K562 (cell line): ENCODE measurements around the gene SUSD5. TPM values are rescaled to one million over a fixed set of nuclear protein-coding genes. Genes with fewer than 3 reads are reported as not detected.

ENCODE experiments used
- ATAC-seq: fragments of 200-7000 bp; cut with Tn5 transposase; 3 replicates; pipeline ENCODE4 v1.9.1; 2020; ENCODE audit warnings: moderate library complexity
- BruUV-seq: library from RNA; stranded (reverse); fragments of 400-500 nt; replicated peaks from 2 replicates; lab custom pipeline; 2021; lab: Mats Ljungman, UMichigan
- CTCF ChIA-PET: fragments of 300-600 bp; formaldehyde crosslinking; extraction: SDS; loops from one replicate; lab custom pipeline; 2021; ENCODE audit warnings: low intra/inter-chr PET ratio; lab: Yijun Ruan, JAX
- POLR2A ChIA-PET: fragments of 300-600, 350-650 bp; sonication (Branson Sonifier 250); formaldehyde crosslinking; extraction: SDS; loops from one replicate; lab custom pipeline; 2021; ENCODE audit warnings: antibody characterized with exemption, inconsistent platforms; lab: Yijun Ruan, JAX
- DNase-seq, 4 experiments: peaks; one replicate each; pipeline versions ENCODE4 v3.0.0 to v3.0.0-alpha.2; 2011 to 2018; ENCODE audit warnings: low spot score in 3 of 4, mixed read lengths in 3 of 4; ENCODE audit errors: extremely low read depth in 1 of 4
- FAIRE-seq: peaks from 2 replicates; lab custom pipeline; 2011; peaks lifted over from hg19 to GRCh38; lab: Jason Lieb, UNC
- H2AFZ ChIP-seq: 2 replicates; pipeline ENCODE4 v1.6.0; 2011; ENCODE audit warnings: low read depth, low read length, control low read depth, inconsistent platforms
- H3K27ac ChIP-seq: fragments of 200-600 bp; 3 replicates; pipeline ENCODE4 v1.8.0; 2011; ENCODE audit warnings: low read depth, mild to moderate bottlenecking, control low read depth, inconsistent platforms, low read length, moderate library complexity, mixed read lengths; ENCODE audit errors: extremely low read depth
- H3K27me3 ChIP-seq, 2 experiments: fragments of 300-600 bp in 1 of 2; 2 replicates in 1 of 2; 3 replicates in 1 of 2; pipeline versions ENCODE4 v1.6.0 to v1.8.0; 2011; ENCODE audit warnings: inconsistent platforms in 2 of 2, low read length in 2 of 2, mild to moderate bottlenecking in 1 of 2, mixed read lengths in 1 of 2, moderate library complexity in 1 of 2; ENCODE audit not compliant: control insufficient read depth in 2 of 2, insufficient read depth in 2 of 2
- H3K36me3 ChIP-seq: fragments of 300-600 bp; 3 replicates; pipeline ENCODE4 v1.8.0; 2011; ENCODE audit warnings: mild to moderate bottlenecking, low read length, inconsistent platforms; ENCODE audit not compliant: control insufficient read depth, insufficient read depth
- H3K4me1 ChIP-seq, 2 experiments: fragments of 200-600 bp in 1 of 2; replicated peaks in 1 of 2; 2 replicates in 1 of 2; 3 replicates in 1 of 2; pipeline versions ENCODE4 v1.5.1 to v1.8.0; 2011; ENCODE audit warnings: inconsistent platforms in 2 of 2, low read length in 2 of 2, mild to moderate bottlenecking in 1 of 2, mixed read lengths in 1 of 2, moderate library complexity in 1 of 2; ENCODE audit not compliant: control insufficient read depth in 2 of 2, insufficient read depth in 2 of 2
- H3K4me2 ChIP-seq: 2 replicates; pipeline ENCODE4 v1.6.1; 2011; ENCODE audit warnings: low read length, control low read depth, inconsistent platforms, mixed read lengths; ENCODE audit not compliant: insufficient read depth
- H3K4me3 ChIP-seq: fragments of 200-600 bp; sonication (generic), shearing (Covaris generic); 2 replicates; pipeline ENCODE4 v1.5.1; 2016; ENCODE audit warnings: control low read depth, inconsistent platforms
- H3K79me2 ChIP-seq: fragments of 200-600 bp; 3 replicates; pipeline ENCODE4 v1.8.0; 2011; ENCODE audit warnings: low read length, inconsistent platforms; ENCODE audit not compliant: control insufficient read depth, insufficient read depth
- H3K9ac ChIP-seq, 2 experiments: 2 replicates each; pipeline versions ENCODE4 v1.6.0 to v1.6.1; 2011; ENCODE audit warnings: low read depth in 2 of 2, low read length in 2 of 2, control low read depth in 1 of 2, inconsistent platforms in 1 of 2, mild to moderate bottlenecking in 1 of 2, mixed read lengths in 1 of 2; ENCODE audit not compliant: insufficient read depth in 1 of 2
- H3K9me1 ChIP-seq: one replicate; pipeline ENCODE4 v1.6.0; 2011; ENCODE audit warnings: inconsistent platforms, mild to moderate bottlenecking, low read length, moderate library complexity; ENCODE audit not compliant: control insufficient read depth, insufficient read depth
- H3K9me3 ChIP-seq: replicated peaks from 2 replicates; pipeline ENCODE4 v1.5.1; 2011; ENCODE audit warnings: low read depth, low read length, inconsistent platforms; ENCODE audit not compliant: control insufficient read depth, insufficient read depth
- H4K20me1 ChIP-seq: replicated peaks from 2 replicates; pipeline ENCODE4 v1.6.1; 2011; ENCODE audit warnings: low read length, inconsistent platforms, mixed read lengths; ENCODE audit not compliant: control insufficient read depth, insufficient read depth
- ARNT ChIP-seq, 2 experiments: fragments of 450-650 bp; IDR thresholded peaks; 2 replicates each; pipeline ENCODE4 v1.6.1; 2016; ENCODE audit warnings: mild to moderate bottlenecking in 1 of 2
- TEAD4 ChIP-seq, 2 experiments: sonication (generic) in 1 of 2; formaldehyde crosslinking in 1 of 2; IDR thresholded peaks; 2 replicates each; pipeline versions ENCODE4 v1.6.1 to v1.8.0; 2012 to 2022; ENCODE audit warnings: borderline replicate concordance in 1 of 2, inconsistent platforms in 1 of 2, low read length in 1 of 2, mild to moderate bottlenecking in 1 of 2, missing genetic modification reagents in 1 of 2
- ZNF165 ChIP-seq: fragments of 250-450 bp; sonication (Bioruptor Pico); IDR thresholded peaks from 2 replicates; pipeline ENCODE4 v1.4.0; 2020; ENCODE audit warnings: borderline replicate concordance
- ZNF311 ChIP-seq: fragments of 250-450 bp; sonication (Bioruptor Pico); IDR thresholded peaks from 2 replicates; pipeline ENCODE4 v1.4.0; 2020; ENCODE audit warnings: mild to moderate bottlenecking, moderate library complexity
- ZNF778 ChIP-seq: fragments of 450-650 bp; formaldehyde crosslinking; IDR thresholded peaks from 2 replicates; pipeline ENCODE4 v1.4.0; 2020; ENCODE audit warnings: mild to moderate bottlenecking, moderate library complexity
- WGBS: fragments of 100-300 bp; shearing (Covaris generic); methylation state at CpG from one replicate; pipeline ENCODE4 v1.1.6; 2016; ENCODE audit warnings: low coverage, mixed read lengths; ENCODE audit not compliant: insufficient coverage; ENCODE audit errors: missing lambda C conversion rate; 5-methylcytosine and 5-hydroxymethylcytosine counted together
- in situ Hi-C: fragments of 300-500 bp; cut with MboI; formaldehyde crosslinking; loops from 4 replicates; pipeline ENCODE4 v1.15.0; 2018; ENCODE audit warnings: inconsistent platforms, mixed read lengths
- intact Hi-C: fragments of 100-400 bp; cut with micrococcal nuclease; formaldehyde crosslinking; loops from 2 replicates; pipeline ENCODE4 v1.14.2; 2022
- polyA plus RNA-seq, 8 experiments: library from polyadenylated mRNA; depleted of rRNA in 4 of 8; stranded (reverse) in 5 of 8; unstranded in 3 of 8; fragments of >200 nt; fragmentation: Nextera tagmentation in 2 of 8; fragmentation: Illumina TruSeq in 1 of 8; extraction: Ambion mirVana in 2 of 8; extraction: Trizol in 1 of 8; gene quantifications; 2 replicates each; pipeline versions ENCODE4 v1.2.1 to v1.2.3, GENCODE V29; 2011 to 2014; ENCODE audit warnings: inconsistent platforms in 1 of 8, missing spikeins in 1 of 8
- total RNA-seq, 7 experiments: library from RNA; depleted of rRNA in 6 of 7; stranded (reverse); fragments of >200 nt in 6 of 7; fragmentation: Illumina TruSeq in 2 of 7; extraction: Trizol in 2 of 7; gene quantifications; 2 replicates each; pipeline versions ENCODE4 v1.2.1 to v1.2.3, GENCODE V29; 2011 to 2021; ENCODE audit warnings: low replicate concordance in 1 of 7
- TF ChIP-seq, protein P1 (sequence below): sonication (generic); formaldehyde crosslinking; IDR thresholded peaks from 2 replicates; pipeline ENCODE4 v1.8.1; 2023; ENCODE audit warnings: mild to moderate bottlenecking, missing genetic modification reagents
- TF ChIP-seq, protein P2 (sequence below): fragments of 250-450 bp; sonication (Bioruptor Pico); IDR thresholded peaks from 2 replicates; pipeline ENCODE4 v1.4.0; 2020
- TF ChIP-seq, protein P3 (sequence below): fragments of 450-650 bp; formaldehyde crosslinking; IDR thresholded peaks from 2 replicates; pipeline ENCODE4 v1.4.0; 2022; ENCODE audit warnings: mild to moderate bottlenecking, moderate library complexity
- TF ChIP-seq, protein P4 (sequence below): fragments of 450-650 bp; IDR thresholded peaks from 2 replicates; pipeline ENCODE4 v1.6.1; 2017; ENCODE audit warnings: antibody characterized with exemption, mild to moderate bottlenecking

The SUSD5 gene
- total and polyA plus RNA-seq, 9 of the 15 experiments (the other 6 are each of a cell fraction or from before 2014, with no cell fraction given) = not detected

DNA sequence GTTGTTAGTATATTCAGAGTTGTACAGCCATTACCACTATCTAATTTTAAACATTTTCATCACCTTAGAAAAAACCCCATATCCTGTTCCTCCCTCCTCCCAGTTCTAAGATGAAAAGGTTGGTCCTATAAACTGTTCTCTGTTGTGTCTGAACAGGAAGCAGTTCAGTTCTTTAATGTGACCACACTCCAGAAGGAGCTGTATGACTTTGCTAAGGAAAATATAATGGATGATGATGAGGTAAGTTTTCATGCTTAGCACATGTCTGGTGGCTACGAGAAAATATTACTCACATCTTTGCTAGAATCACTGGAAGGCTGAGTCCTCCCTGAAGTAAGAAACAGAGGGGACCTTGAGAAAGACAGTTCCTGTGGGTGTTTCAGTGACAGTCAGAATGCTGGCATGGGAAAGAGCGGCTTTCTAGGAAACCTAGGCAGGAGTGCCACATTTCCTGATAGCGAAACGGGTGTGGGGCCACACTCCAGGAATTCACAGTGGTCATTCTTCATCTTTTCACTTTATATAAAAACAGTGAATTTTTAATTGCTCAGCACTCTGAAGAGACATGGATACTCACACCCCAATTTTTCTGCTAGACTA is 84.5 kb downstream of the SUSD5 start:
- in situ Hi-C loops = loop anchor here (5.0 kb wide), 2 partner anchors 238 to 653 kb away; no protein-coding TSS in a partner anchor
- TF ChIP-seq ZNF165 (CRISPR knock-in tag) = no peak
- TF ChIP-seq, protein P1, sequence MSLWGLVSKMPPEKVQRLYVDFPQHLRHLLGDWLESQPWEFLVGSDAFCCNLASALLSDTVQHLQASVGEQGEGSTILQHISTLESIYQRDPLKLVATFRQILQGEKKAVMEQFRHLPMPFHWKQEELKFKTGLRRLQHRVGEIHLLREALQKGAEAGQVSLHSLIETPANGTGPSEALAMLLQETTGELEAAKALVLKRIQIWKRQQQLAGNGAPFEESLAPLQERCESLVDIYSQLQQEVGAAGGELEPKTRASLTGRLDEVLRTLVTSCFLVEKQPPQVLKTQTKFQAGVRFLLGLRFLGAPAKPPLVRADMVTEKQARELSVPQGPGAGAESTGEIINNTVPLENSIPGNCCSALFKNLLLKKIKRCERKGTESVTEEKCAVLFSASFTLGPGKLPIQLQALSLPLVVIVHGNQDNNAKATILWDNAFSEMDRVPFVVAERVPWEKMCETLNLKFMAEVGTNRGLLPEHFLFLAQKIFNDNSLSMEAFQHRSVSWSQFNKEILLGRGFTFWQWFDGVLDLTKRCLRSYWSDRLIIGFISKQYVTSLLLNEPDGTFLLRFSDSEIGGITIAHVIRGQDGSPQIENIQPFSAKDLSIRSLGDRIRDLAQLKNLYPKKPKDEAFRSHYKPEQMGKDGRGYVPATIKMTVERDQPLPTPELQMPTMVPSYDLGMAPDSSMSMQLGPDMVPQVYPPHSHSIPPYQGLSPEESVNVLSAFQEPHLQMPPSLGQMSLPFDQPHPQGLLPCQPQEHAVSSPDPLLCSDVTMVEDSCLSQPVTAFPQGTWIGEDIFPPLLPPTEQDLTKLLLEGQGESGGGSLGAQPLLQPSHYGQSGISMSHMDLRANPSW (CRISPR knock-in tag) = no peak
- TF ChIP-seq, protein P2, sequence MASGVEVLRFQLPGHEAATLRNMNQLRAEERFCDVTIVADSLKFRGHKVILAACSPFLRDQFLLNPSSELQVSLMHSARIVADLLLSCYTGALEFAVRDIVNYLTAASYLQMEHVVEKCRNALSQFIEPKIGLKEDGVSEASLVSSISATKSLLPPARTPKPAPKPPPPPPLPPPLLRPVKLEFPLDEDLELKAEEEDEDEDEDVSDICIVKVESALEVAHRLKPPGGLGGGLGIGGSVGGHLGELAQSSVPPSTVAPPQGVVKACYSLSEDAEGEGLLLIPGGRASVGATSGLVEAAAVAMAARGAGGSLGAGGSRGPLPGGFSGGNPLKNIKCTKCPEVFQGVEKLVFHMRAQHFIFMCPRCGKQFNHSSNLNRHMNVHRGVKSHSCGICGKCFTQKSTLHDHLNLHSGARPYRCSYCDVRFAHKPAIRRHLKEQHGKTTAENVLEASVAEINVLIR (CRISPR knock-in tag) = no peak
- TF ChIP-seq, protein P3, sequence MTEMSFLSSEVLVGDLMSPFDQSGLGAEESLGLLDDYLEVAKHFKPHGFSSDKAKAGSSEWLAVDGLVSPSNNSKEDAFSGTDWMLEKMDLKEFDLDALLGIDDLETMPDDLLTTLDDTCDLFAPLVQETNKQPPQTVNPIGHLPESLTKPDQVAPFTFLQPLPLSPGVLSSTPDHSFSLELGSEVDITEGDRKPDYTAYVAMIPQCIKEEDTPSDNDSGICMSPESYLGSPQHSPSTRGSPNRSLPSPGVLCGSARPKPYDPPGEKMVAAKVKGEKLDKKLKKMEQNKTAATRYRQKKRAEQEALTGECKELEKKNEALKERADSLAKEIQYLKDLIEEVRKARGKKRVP = no peak
- TF ChIP-seq ZNF311 (CRISPR knock-in tag) = no peak
- no peak for TF ChIP-seq TEAD4 (IDR thresholded peaks at IDR 0.05; ENCODE audit: low read length)
- no peak for TF ChIP-seq TEAD4 (CRISPR knock-in tag; IDR thresholded peaks at IDR 0.05; ENCODE audit: borderline replicate concordance)
- TF ChIP-seq ARNT (IDR thresholded peaks at IDR 0.05) = no peak
- TF ChIP-seq, protein P4, sequence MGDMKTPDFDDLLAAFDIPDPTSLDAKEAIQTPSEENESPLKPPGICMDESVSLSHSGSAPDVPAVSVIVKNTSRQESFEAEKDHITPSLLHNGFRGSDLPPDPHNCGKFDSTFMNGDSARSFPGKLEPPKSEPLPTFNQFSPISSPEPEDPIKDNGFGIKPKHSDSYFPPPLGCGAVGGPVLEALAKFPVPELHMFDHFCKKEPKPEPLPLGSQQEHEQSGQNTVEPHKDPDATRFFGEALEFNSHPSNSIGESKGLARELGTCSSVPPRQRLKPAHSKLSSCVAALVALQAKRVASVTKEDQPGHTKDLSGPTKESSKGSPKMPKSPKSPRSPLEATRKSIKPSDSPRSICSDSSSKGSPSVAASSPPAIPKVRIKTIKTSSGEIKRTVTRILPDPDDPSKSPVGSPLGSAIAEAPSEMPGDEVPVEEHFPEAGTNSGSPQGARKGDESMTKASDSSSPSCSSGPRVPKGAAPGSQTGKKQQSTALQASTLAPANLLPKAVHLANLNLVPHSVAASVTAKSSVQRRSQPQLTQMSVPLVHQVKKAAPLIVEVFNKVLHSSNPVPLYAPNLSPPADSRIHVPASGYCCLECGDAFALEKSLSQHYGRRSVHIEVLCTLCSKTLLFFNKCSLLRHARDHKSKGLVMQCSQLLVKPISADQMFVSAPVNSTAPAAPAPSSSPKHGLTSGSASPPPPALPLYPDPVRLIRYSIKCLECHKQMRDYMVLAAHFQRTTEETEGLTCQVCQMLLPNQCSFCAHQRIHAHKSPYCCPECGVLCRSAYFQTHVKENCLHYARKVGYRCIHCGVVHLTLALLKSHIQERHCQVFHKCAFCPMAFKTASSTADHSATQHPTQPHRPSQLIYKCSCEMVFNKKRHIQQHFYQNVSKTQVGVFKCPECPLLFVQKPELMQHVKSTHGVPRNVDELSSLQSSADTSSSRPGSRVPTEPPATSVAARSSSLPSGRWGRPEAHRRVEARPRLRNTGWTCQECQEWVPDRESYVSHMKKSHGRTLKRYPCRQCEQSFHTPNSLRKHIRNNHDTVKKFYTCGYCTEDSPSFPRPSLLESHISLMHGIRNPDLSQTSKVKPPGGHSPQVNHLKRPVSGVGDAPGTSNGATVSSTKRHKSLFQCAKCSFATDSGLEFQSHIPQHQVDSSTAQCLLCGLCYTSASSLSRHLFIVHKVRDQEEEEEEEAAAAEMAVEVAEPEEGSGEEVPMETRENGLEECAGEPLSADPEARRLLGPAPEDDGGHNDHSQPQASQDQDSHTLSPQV = no peak
- TF ChIP-seq ZNF778 (CRISPR knock-in tag) = no peak

More for the DNA sequence above, 84.5 kb downstream of the SUSD5 start:
- intact Hi-C loops = loop anchor here (5.0 to 10.0 kb wide), 5 partner anchors 118 to 653 kb away; partner anchors contain the start of gene CLASP2
- ChIA-PET POLR2A (interaction anchor here (1.0 kb wide), 1 partner anchor 239 kb away, joined by 3 read pairs; no protein-coding TSS in a partner anchor), CTCF (interaction anchor here (1.5 to 3.9 kb wide), 2 partner anchors 100 to 239 kb away, joined by 3 to 50 read pairs; no protein-coding TSS in a partner anchor)
- H3K9me3 ChIP-seq = no peaks in the 10 kb centered on the region
- FAIRE-seq = no peak
- no peak overlapping the region for H3K4me2 ChIP-seq
- peaks cover 56% of the 10 kb centered on the region; the same call in 2 of the 3 replicates for H3K36me3 ChIP-seq
- ATAC-seq = no peak
- no peak overlapping the region for H3K27ac ChIP-seq
- no peak overlapping the region for H2AFZ ChIP-seq
- no peak overlapping the region for H3K4me3 ChIP-seq
- H3K4me1 ChIP-seq = no peaks in the 10 kb centered on the region
- H3K9ac ChIP-seq = no peak overlapping the region
- no peaks in the 10 kb centered on the region for H3K79me2 ChIP-seq
- no peaks in the 10 kb centered on the region for H3K9me1 ChIP-seq
- no peaks in the 10 kb centered on the region for H3K27me3 ChIP-seq
- DNase-seq = no peak
- WGBS = 82% methylated on average over 4 of the region's 4 CpGs
- no TSS peak for BruUV-seq
- H4K20me1 ChIP-seq = no peaks in the 10 kb centered on the region
